GM12892 (cell line): ENCODE data around the gene LMF2.

Experiments
- POLR2A ChIP-seq: IDR thresholded peaks from 2 replicates; pipeline ENCODE4 v1.6.1; 2011; ENCODE audit warnings: low read depth, low read length, control low read depth
- POLR2AphosphoS5 ChIP-seq: IDR thresholded peaks from 2 replicates; pipeline ENCODE4 v1.6.1; 2011; ENCODE audit warnings: low read depth, low read length, control low read depth
- TAF1 ChIP-seq: IDR thresholded peaks from 2 replicates; pipeline ENCODE4 v1.6.1; 2011; ENCODE audit warnings: low read depth, mild to moderate bottlenecking, control low read depth, low read length, borderline replicate concordance

- TF ChIP-seq POLR2A (no peak), POLR2AphosphoS5 (no peak), TAF1 (no peak)
Measured at GRCh38 chr22:50467773-50468440, 39.6 kb downstream of the LMF2 start.
